Heart left ventricle (tissue), 13 donors: ENCODE data around the gene MAMDC2.

Experiments
- CTCF ChIP-seq, 12 donors: fragments of 200-600 bp; sonication (generic) in 4 of 12; IDR thresholded peaks; one replicate each; pipeline versions ENCODE4 v1.5.0 to v1.8.0; 2018 to 2022; ENCODE audit warnings: antibody characterized with exemption in 12 of 12, mild to moderate bottlenecking in 5 of 12
- POLR2A ChIP-seq, 2 donors: fragments of 450-650 bp; IDR thresholded peaks; one replicate each; pipeline ENCODE4 v1.6.1; 2017; ENCODE audit warnings: antibody characterized with exemption in 2 of 2, mild to moderate bottlenecking in 2 of 2, moderate library complexity in 2 of 2
- donor health status: ischemic (EF 13 %, LVEDD 7.1; RV severe dilation, severe dysfunction).
- donor health status: DM: no; HTN: yes; CAD: no.
- donor health status: DM: no; HTN: no; CAD: no.
- donor health status: ischemic (EF 25% LVEDD 6.9; RV normal size, moderate dysfunction).
- donor health status: ischemic (EF 25% LVEDD 5.7; RV mildly dilated, moderate dysfunction).
- donor health status: ischemic (EF 35%, LVEDD 5.7; RV mildly dilated, moderate dysfunction).
- donor health status: nonischemic (EF 11% LVEDD 7.7; RV severe dilation, severe dysfunction).
- donor health status: DM: yes; HTN: yes; CAD: no.
- donor health status: PGD.
- donor health status: ischemic (EF 29% LVEDD 5.4; RV normal size, mild dysfunction).
- donor health status: nonischemic (EF 23%, LVEDD 6.1; RV moderate dilation, normal function).

GRCh38 chr9:70060148-70060882 lies 16.7 kb downstream of the MAMDC2 start:
- no peak for TF ChIP-seq CTCF (IDR thresholded peaks at IDR 0.05)
- TF ChIP-seq POLR2A (IDR thresholded peaks at IDR 0.05), result no peak
